ENCODE measurements around the gene APEH. TPM values are rescaled to one million over a fixed set of nuclear protein-coding genes. Genes with fewer than 3 reads are reported as not detected.

The APEH gene
- total RNA-seq, 1 donor from 2014 or later = 88.5 TPM

- Histone ChIP-seq H3K36me3 (no peaks in the 10 kb centered on the region), H3K27ac (no peak overlapping the region), H3K9me3 (no peaks in the 10 kb centered on the region), H3K4me3 (no peak overlapping the region), H3K27me3 (no peaks in the 10 kb centered on the region), H3K4me1 (peaks cover 5% of the 10 kb centered on the region)
- DNase-seq (no peak), ATAC-seq (no peak)
- TF ChIP-seq CTCF (IDR thresholded peaks at IDR 0.05) = no peak
- intact Hi-C loops (cut with DNase I) = loop anchor here (10.0 kb wide), 1 partner anchor 114 kb away; the partner anchor contains the start of gene BSN
These were observed 5.3 kb upstream of the APEH start for GRCh38 chr3:49668861-49669260.

GRCh38 chr3:49669352-49669751 is 4.8 kb upstream of the APEH start:
- H3K27ac ChIP-seq = no peak overlapping the region
- no peaks in the 10 kb centered on the region for H3K9me3 ChIP-seq
- no peak for ATAC-seq
- DNase-seq = no peak
- H3K4me3 ChIP-seq = no peak overlapping the region
- H3K36me3 ChIP-seq = no peaks in the 10 kb centered on the region
- TF ChIP-seq CTCF (IDR thresholded peaks at IDR 0.05) = no peak
- no peaks in the 10 kb centered on the region for H3K27me3 ChIP-seq
- H3K4me1 ChIP-seq = peaks cover 5% of the 10 kb centered on the region
- intact Hi-C loops (cut with DNase I) = loop anchor here (10.0 kb wide), 1 partner anchor 115 kb away; the partner anchor contains the start of gene BSN

- intact Hi-C loops (cut with DNase I) = no loop called here
- no peak overlapping the region for H3K27ac ChIP-seq
- ATAC-seq = no peak
These were observed 3.2 kb upstream of the APEH start for GRCh38 chr3:49670940-49671290.

GRCh38 chr3:49671291-49672288 is 2.6 kb upstream of the APEH start:
- DNase-seq (peak; percentile 84), ATAC-seq (peak; percentile 36)
- H3K27ac ChIP-seq = no peak overlapping the region
- no peak overlapping the region for H3K4me3 ChIP-seq
- intact Hi-C loops (cut with DNase I) = no loop called here
- H3K4me1 ChIP-seq = peaks cover 12% of the 10 kb centered on the region
- H3K27me3 ChIP-seq = no peaks in the 10 kb centered on the region
- TF ChIP-seq CTCF (IDR thresholded peaks at IDR 0.05) = peak; percentile 73
- no peaks in the 10 kb centered on the region for H3K9me3 ChIP-seq
- peaks cover 6% of the 10 kb centered on the region for H3K36me3 ChIP-seq

More at GRCh38 chr3:49670940-49671290, 3.2 kb upstream of the APEH start:
- H3K4me1 ChIP-seq = peaks cover 12% of the 10 kb centered on the region
- H3K27me3 ChIP-seq = no peaks in the 10 kb centered on the region
- DNase-seq = no peak
- no peak overlapping the region for H3K4me3 ChIP-seq
- H3K36me3 ChIP-seq = no peaks in the 10 kb centered on the region
- TF ChIP-seq CTCF (IDR thresholded peaks at IDR 0.05) = no peak
- no peaks in the 10 kb centered on the region for H3K9me3 ChIP-seq

- DNase-seq = no peak
- intact Hi-C loops (cut with DNase I) = no loop called here
- Histone ChIP-seq H3K4me1 (peaks cover 12% of the 10 kb centered on the region), H3K9me3 (no peaks in the 10 kb centered on the region), H3K36me3 (peaks cover 23% of the 10 kb centered on the region), H3K27ac (peak overlapping the region; percentile 93), H3K4me3 (peak overlapping the region; percentile 90), H3K27me3 (no peaks in the 10 kb centered on the region)
- ATAC-seq = no peak
- TF ChIP-seq CTCF (IDR thresholded peaks at IDR 0.05) = no peak
These were observed 933 bp upstream of the APEH start for GRCh38 chr3:49673121-49673714.

All from upper lobe of right lung (tissue), 1 donor.